Activated CD8-positive, alpha-beta memory T cell treated with anti-CD3 and anti-CD28 coated beads for 36 hours (primary cell): ENCODE data around the gene ERMN. TPM values are rescaled to one million over a fixed set of nuclear protein-coding genes. Genes with fewer than 3 reads are reported as not detected.
"Not testable (repeated sequence)": the region's sequence is repeated elsewhere in the genome, so short reads cannot be mapped to it uniquely, and the experiment has no call there.

ENCODE experiments used
- CTCF ChIA-PET: fragments of 350-600 bp; sonication (Branson Sonifier 250); formaldehyde crosslinking; loops from one replicate; lab custom pipeline; 2021; ENCODE audit warnings: antibody characterized with exemption; lab: Charles Lee
- POLR2A ChIA-PET: fragments of 350-600 bp; sonication (Branson Sonifier 250); formaldehyde crosslinking; loops from one replicate; lab custom pipeline; 2021; ENCODE audit warnings: antibody characterized with exemption; lab: Charles Lee
- total RNA-seq, 2 experiments: library from RNA; stranded (reverse); gene quantifications; one replicate each; pipeline ENCODE4 v1.2.3, GENCODE V29; 2021

Gene ERMN, protein sequence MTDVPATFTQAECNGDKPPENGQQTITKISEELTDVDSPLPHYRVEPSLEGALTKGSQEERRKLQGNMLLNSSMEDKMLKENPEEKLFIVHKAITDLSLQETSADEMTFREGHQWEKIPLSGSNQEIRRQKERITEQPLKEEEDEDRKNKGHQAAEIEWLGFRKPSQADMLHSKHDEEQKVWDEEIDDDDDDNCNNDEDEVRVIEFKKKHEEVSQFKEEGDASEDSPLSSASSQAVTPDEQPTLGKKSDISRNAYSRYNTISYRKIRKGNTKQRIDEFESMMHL
- under 1 TPM; 0.57 to 0.82 TPM for total RNA-seq

GRCh38 chr2:157325786-157326185 is at the start of gene ERMN:
Gene ERMN, minus strand, starts transcription at chr2:157325824. Its CDS starts 182 bp downstream, at chr2:157325642.
- CTCF ChIA-PET, result interaction anchor here (0.8 to 2.5 kb wide), 6 partner anchors 10 to 167 kb away, joined by 3 to 9 read pairs (median 3); no protein-coding TSS in a partner anchor

GRCh38 chr2:157375384-157375783 is 49.8 kb upstream of the ERMN start:
- ChIA-PET CTCF (no interaction called here), POLR2A (no interaction called here)

More at GRCh38 chr2:157325786-157326185, at the start of gene ERMN:
- POLR2A ChIA-PET, result interaction anchor here (1.1 to 1.4 kb wide), 2 partner anchors 85 to 93 kb away, joined by 3 read pairs; no protein-coding TSS in a partner anchor

DNA sequence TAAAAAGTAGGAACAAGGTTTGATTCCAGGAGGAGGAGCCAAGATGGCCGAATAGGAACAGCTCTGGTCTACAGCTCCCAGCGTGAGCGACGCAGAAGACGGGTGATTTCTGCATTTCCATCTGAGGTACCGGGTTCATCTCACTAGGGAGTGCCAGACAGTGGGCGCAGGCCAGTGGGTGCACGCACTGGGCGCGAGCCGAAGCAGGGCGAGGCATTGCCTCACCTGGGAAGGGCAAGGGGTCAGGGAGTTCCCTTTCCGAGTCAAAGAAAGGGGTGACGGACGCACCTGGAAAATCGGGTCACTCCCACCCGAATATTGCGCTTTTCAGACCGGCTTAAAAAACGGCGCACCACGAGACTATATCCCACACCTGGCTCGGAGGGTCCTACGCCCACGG is 42.9 kb upstream of the ERMN start:
- CTCF ChIA-PET, POLR2A ChIA-PET: not testable (repeated sequence)

GRCh38 chr2:157367704-157368103 is 42.1 kb upstream of the ERMN start:
- ChIA-PET CTCF (no interaction called here), POLR2A (no interaction called here)

DNA sequence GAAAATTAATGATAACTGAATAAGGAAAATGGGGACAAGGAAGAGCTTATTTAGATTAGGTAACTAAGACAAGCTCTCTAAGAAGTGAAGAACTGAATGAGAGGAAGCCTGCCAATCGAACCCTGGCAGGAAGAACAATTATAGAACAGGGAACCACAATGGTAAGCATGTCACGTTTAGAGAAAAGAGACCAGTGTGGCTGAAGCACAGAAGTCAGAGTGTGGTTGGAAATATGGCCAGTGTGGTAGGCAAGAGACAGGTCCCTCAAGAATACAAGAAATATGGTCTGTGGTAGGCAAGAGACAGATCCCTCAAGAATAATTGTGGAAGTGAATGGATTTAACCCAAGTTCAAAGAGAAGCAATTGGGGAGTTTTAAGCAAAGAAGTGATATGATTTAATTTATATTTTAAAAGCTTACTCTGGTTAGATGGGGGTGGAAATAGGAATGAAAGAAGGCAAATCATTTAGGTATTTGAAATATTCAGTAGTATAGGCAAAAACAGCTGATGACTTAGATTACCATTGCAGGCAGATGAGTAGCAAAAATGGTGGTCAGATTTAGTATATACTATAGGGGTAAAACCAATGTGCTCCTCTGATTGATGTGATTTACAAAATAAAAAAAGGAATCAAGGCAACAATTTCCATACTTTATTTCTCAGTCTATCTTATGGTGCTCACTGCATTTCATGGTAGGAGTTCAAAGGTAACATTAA is 38.8 kb upstream of the ERMN start:
- ChIA-PET POLR2A (interaction anchor here (0.6 kb wide), 1 partner anchor 50 kb away, joined by 3 read pairs; no protein-coding TSS in a partner anchor), CTCF (interaction anchor here (1.1 kb wide), 1 partner anchor 37 kb away, joined by 3 read pairs; no protein-coding TSS in a partner anchor)

- CTCF ChIA-PET, result interaction anchor here (1.1 kb wide), 1 partner anchor 36 kb away, joined by 3 read pairs; no protein-coding TSS in a partner anchor
- POLR2A ChIA-PET, result interaction anchor here (0.6 kb wide), 1 partner anchor 51 kb away, joined by 3 read pairs; no protein-coding TSS in a partner anchor
Measured at GRCh38 chr2:157363612-157364101, 38.0 kb upstream of the ERMN start.

GRCh38 chr2:157362627-157363026 is 37.0 kb upstream of the ERMN start:
- POLR2A ChIA-PET, result no interaction called here

GRCh38 chr2:157361526-157361925 is 35.9 kb upstream of the ERMN start:
- CTCF ChIA-PET, result no interaction called here

More at GRCh38 chr2:157362627-157363026, 37.0 kb upstream of the ERMN start:
- CTCF ChIA-PET, result no interaction called here

GRCh38 chr2:157359628-157360027 is 34.0 kb upstream of the ERMN start:
- ChIA-PET POLR2A (no interaction called here), CTCF (no interaction called here)

More at GRCh38 chr2:157361526-157361925, 35.9 kb upstream of the ERMN start:
- POLR2A ChIA-PET, result no interaction called here

DNA sequence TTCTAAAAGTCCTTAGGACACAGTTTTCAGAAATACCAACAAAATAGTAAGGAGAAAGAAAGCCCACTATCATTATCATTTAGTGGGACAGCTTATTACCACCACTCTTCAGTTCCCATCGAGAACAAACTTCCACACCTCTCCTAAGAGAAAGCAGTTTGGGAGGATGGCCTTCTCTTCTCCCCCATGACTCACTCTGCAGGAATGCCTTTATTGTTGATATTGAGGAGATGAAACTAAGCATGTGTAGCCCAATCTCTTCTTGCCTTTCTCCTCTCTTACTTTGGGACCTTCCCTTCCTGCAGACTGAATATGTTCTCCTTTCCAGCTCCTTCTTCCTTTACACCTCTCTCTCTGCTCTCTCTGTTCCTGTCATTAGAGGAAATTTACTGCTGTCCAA is 30.0 kb upstream of the ERMN start:
- ChIA-PET CTCF (interaction anchor here (1.8 kb wide), 1 partner anchor 19 kb away, joined by 7 read pairs; no protein-coding TSS in a partner anchor), POLR2A (no interaction called here)

- CTCF ChIA-PET, result no interaction called here
- POLR2A ChIA-PET, result no interaction called here
Measured at GRCh38 chr2:157349949-157350515, 24.4 kb upstream of the ERMN start.

DNA sequence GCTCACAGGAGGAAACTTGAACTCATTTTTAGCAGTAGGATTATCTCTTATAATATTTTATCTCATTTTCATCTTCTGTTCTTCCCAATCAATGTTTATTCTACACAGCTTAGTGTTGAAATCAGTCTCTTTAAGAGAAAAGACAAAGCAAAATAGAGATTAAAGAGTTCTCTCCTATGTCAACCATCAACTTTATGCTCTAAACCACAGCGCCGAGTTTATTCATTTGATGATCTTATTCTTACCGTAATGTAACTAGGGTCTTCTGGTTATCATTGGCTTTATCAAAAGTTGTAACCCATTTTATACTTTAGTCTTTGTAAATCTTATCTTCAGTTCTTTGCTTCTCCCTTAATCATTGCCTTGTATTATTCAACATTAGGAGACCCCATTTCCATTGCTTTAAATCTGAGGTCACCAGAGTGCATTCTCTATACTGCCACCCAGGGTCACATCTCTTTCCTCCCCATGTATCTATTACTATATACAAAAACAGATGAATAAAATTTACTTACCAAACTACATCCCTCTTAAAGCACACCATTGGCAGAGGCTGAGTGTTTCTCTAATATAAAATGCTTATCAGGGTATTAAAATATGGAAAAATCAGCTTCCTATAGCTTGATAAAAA is 22.8 kb upstream of the ERMN start:
- CTCF ChIA-PET, result no interaction called here
- POLR2A ChIA-PET, result no interaction called here

GRCh38 chr2:157345647-157346389 is 20.2 kb upstream of the ERMN start:
- POLR2A ChIA-PET, result no interaction called here
- CTCF ChIA-PET, result interaction anchor here (0.5 to 1.1 kb wide), 2 partner anchors 9 to 43 kb away, joined by 3 to 4 read pairs; no protein-coding TSS in a partner anchor

DNA sequence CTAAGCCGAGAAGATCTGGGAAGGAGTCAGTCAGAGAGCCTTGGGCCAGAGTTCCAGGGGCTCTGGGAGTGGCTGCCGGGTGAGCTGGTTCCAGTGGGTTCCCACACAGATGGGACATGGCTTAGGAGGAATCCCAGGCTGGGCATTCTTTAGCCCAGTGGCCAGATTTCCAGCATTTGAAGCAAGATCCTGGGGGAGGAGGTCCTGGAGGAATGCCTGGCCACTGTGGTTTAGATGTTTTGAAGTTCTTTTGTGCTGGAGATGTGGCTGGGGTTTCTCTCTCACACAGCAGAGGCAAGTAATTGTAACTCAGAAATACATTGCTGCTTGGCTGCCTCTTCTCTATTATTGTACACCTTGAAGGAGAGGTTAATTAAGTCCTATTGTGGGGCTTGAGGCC is 15.8 kb upstream of the ERMN start:
- POLR2A ChIA-PET, CTCF ChIA-PET: not testable (repeated sequence)

- ChIA-PET POLR2A (no interaction called here), CTCF (interaction anchor here (0.6 kb wide), 1 partner anchor 389 kb away, joined by 3 read pairs; no protein-coding TSS in a partner anchor)
Measured at GRCh38 chr2:157339965-157340655, 14.5 kb upstream of the ERMN start.

GRCh38 chr2:157337978-157338377 is 12.4 kb upstream of the ERMN start:
- ChIA-PET CTCF (interaction anchor here (1.7 to 2.4 kb wide), 2 partner anchors 17 to 33 kb away, joined by 4 to 7 read pairs; no protein-coding TSS in a partner anchor), POLR2A (no interaction called here)
